Brain microvascular endothelial cell (primary cell): ENCODE results near the gene PIGN.
A peak's percentile ranks its signal among the peaks of the same experiment; 100 is the strongest.

ENCODE experiments used
- DNase-seq: peaks from one replicate; pipeline ENCODE4 v3.0.0-alpha.2; 2020
- H3K27ac ChIP-seq: fragments of 250-450 bp; sonication (Bioruptor Pico); 2 replicates; pipeline ENCODE4 v1.5.1; 2020; ENCODE audit warnings: mild to moderate bottlenecking, moderate library complexity
- H3K27me3 ChIP-seq: fragments of 250-450 bp; sonication (Bioruptor Pico); replicated peaks from 2 replicates; pipeline ENCODE4 v1.5.1; 2020; ENCODE audit warnings: mild to moderate bottlenecking
- H3K36me3 ChIP-seq: fragments of 250-450 bp; sonication (Bioruptor Pico); replicated peaks from 2 replicates; pipeline ENCODE4 v1.5.1; 2020; ENCODE audit warnings: mild to moderate bottlenecking
- H3K4me3 ChIP-seq: 2 replicates; pipeline ENCODE4 v1.5.1; 2011; ENCODE audit warnings: low read depth, mild to moderate bottlenecking, control low read depth, low read length, moderate library complexity
- CTCF ChIP-seq: IDR thresholded peaks from 2 replicates; pipeline ENCODE4 v1.5.1; 2011; ENCODE audit warnings: low read depth, mild to moderate bottlenecking, moderate library complexity, low read length, control low read depth, inconsistent platforms; ENCODE audit errors: missing control alignments
- in situ Hi-C: cut with HindIII; loops from 2 replicates; pipeline ENCODE4 v1.10.0; 2017; ENCODE audit warnings: low sequenced_read_pairs, low pct_ligation_motif_present

Gene PIGN

GRCh38 chr18:62109676-62110075 lies 77.2 kb downstream of the PIGN start:
- Histone ChIP-seq H3K27ac (no peak overlapping the region), H3K36me3 (no peaks in the 10 kb centered on the region), H3K27me3 (no peaks in the 10 kb centered on the region), H3K4me3 (no peak overlapping the region)
- no peak for DNase-seq
- no peak for TF ChIP-seq CTCF
- in situ Hi-C loops: no loop called here

DNA sequence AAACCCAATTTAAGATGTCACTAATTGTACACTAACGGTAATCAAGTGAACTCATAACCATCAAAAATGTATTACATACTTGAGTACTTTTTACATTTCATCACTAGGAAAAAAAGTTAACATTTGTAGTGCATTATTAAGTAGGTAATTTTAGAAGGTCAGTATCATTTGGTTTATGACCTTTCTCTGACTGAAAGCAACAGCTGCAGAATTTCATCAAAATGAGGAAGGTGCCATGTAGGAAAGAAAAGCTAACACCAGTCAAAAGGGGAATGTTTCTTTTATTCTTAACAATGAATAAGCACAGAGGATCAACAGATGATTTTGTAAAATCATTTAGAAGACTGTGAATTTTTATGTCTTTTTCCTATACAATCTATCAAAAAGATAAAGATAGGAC lies 79.0 kb downstream of the PIGN start:
- no peak for TF ChIP-seq CTCF
- Histone ChIP-seq H3K36me3 (no peaks in the 10 kb centered on the region), H3K27ac (no peak overlapping the region), H3K27me3 (no peaks in the 10 kb centered on the region), H3K4me3 (no peak overlapping the region)
- no peak for DNase-seq
- in situ Hi-C loops: no loop called here

DNA sequence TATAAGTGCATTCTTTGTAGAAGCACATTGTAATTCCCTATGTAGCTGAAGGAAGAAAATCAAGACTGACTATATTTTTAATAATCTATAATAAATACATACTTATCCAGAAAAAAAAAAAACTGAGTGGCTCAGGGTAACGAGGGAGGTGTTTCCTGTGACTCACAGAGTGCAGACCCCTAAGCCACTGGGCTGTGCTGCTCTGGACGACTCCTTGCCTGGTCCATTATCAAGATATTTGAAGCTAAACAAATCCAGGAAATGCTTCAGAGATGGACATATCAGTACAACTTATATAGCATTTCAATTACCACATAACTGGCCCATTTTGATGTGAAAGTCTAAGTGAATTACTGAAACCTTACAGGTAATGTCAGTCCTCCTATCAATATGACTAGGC lies 80.6 kb downstream of the PIGN start:
- no peak overlapping the region for H3K4me3 ChIP-seq

GRCh38 chr18:62105376-62105775 lies 81.5 kb downstream of the PIGN start:
- TF ChIP-seq CTCF: no peak
- H3K4me3 ChIP-seq: no peak overlapping the region
- DNase-seq: peak; percentile 74
- no peaks in the 10 kb centered on the region for H3K27me3 ChIP-seq
- H3K36me3 ChIP-seq: no peaks in the 10 kb centered on the region
- peak overlapping the region; percentile 31 for H3K27ac ChIP-seq
- in situ Hi-C loops: no loop called here

More for the DNA sequence above, 80.6 kb downstream of the PIGN start:
- Histone ChIP-seq H3K27me3 (no peaks in the 10 kb centered on the region), H3K36me3 (no peaks in the 10 kb centered on the region), H3K27ac (no peak overlapping the region)
- in situ Hi-C loops: no loop called here
- TF ChIP-seq CTCF: no peak
- peak; percentile 46 for DNase-seq

GRCh38 chr18:62102221-62102620 lies 84.6 kb downstream of the PIGN start:
- no peak overlapping the region for H3K4me3 ChIP-seq
- DNase-seq: no peak
- no peak for TF ChIP-seq CTCF
- H3K27ac ChIP-seq: no peak overlapping the region
- H3K36me3 ChIP-seq: no peaks in the 10 kb centered on the region
- in situ Hi-C loops: no loop called here
- H3K27me3 ChIP-seq: no peaks in the 10 kb centered on the region

DNA sequence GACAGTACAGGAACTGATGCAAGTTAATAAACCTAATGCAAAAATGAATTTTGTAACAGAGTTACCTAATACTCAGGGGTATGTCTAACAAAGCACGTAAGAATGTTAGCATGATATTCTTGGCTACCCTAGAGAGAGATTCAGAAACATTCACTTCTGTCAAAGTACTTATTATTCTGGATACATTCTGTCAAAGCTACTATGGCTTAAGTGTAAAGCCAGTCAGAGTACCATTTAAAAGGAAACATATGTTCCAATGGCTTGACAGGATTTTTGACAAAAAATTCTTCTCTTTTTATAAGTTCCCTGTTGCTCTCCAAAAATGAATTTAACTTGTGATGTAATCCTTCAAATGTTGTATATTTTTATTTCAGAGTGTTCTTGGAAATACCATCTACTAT lies 85.5 kb downstream of the PIGN start:
- no peaks in the 10 kb centered on the region for H3K36me3 ChIP-seq
- DNase-seq: no peak
- TF ChIP-seq CTCF: no peak
- H3K27me3 ChIP-seq: no peaks in the 10 kb centered on the region
- no peak overlapping the region for H3K4me3 ChIP-seq
- no peak overlapping the region for H3K27ac ChIP-seq
- in situ Hi-C loops: no loop called here
